ENCODE measurements around the gene CUL4A.

GRCh38 chr13:113260996-113261395 lies 51.6 kb downstream of the CUL4A start:
- TF ChIP-seq, protein P1, sequence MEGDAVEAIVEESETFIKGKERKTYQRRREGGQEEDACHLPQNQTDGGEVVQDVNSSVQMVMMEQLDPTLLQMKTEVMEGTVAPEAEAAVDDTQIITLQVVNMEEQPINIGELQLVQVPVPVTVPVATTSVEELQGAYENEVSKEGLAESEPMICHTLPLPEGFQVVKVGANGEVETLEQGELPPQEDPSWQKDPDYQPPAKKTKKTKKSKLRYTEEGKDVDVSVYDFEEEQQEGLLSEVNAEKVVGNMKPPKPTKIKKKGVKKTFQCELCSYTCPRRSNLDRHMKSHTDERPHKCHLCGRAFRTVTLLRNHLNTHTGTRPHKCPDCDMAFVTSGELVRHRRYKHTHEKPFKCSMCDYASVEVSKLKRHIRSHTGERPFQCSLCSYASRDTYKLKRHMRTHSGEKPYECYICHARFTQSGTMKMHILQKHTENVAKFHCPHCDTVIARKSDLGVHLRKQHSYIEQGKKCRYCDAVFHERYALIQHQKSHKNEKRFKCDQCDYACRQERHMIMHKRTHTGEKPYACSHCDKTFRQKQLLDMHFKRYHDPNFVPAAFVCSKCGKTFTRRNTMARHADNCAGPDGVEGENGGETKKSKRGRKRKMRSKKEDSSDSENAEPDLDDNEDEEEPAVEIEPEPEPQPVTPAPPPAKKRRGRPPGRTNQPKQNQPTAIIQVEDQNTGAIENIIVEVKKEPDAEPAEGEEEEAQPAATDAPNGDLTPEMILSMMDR (IDR thresholded peaks at IDR 0.05) = no peak
- no peak for TF ChIP-seq POLR2A (IDR thresholded peaks at IDR 0.05)
